Measurements from ENCODE around the gene KCNMA1.

Gene KCNMA1

DNA sequence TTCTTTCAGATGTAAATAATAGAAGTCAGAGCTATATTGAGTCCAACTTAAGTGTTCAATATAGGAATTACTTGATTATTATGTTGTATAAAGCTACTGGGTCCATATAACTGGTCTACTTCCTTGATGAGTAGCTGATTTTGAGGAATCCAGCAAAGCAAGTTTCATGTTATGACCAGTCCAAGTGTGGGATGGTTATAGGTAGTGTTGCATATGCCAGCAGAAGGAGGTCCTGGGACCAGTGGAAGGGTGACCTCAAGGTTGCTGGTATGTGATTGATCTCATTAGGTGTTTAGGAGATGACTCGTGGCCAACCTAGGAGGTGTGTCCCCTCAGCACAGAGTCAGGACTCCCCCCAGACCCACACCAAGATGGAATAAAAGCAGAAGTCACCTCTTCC lies 551.5 kb downstream of the KCNMA1 start:
- no peak for DNase-seq

DNA sequence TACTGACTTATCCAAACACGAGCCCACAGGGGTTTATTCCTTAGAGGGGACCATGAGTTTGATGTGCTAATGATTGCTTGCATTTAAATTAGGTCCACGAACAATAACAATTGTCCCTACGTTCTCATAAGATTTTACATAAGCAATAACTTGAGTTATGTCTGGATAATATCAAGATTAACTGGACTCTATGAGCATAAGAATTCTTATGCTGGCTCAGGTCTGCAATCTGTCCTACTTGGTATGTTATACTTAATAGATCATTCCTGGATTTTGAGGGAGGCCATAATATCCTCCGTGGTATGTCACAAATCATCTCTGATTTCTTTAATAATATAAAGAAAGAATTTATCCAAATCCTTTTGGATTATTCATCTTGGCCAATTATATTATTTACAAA lies 552.3 kb downstream of the KCNMA1 start:
- DNase-seq, result no peak

DNA sequence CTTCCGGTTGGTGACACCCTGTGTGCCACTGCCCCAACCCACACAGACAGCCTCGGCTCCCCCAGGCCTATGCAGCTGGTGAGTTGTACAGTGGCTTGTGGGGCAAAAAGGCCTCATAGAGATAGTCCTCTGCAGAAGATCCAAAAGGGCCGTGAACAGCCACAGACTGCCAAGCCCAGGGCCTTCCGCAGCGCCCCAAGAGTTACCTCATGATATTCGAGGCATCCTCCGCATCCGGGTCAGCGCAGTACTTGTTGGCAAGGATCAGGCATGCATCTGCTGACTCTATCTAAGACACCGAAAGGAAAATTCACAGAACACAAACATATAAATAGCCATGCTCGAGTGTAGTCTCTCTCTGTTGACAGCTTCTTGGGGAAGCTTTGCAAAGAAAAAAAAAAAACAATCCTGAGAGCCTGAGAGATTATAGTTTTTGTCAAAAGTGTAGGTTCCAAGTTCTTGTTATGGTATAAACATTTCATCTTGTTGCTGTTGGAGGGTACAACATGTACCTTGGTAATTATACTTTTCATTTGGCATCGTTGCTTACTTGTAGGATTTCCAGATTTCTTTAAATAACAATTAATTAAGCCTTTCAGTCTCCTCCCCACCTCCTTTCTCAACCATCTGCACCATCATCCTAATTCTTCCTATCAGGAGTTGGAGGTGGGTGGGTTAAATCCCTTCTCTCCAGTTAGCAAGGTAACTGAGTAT lies 553.0 kb downstream of the KCNMA1 start:
- no peak for DNase-seq

DNA sequence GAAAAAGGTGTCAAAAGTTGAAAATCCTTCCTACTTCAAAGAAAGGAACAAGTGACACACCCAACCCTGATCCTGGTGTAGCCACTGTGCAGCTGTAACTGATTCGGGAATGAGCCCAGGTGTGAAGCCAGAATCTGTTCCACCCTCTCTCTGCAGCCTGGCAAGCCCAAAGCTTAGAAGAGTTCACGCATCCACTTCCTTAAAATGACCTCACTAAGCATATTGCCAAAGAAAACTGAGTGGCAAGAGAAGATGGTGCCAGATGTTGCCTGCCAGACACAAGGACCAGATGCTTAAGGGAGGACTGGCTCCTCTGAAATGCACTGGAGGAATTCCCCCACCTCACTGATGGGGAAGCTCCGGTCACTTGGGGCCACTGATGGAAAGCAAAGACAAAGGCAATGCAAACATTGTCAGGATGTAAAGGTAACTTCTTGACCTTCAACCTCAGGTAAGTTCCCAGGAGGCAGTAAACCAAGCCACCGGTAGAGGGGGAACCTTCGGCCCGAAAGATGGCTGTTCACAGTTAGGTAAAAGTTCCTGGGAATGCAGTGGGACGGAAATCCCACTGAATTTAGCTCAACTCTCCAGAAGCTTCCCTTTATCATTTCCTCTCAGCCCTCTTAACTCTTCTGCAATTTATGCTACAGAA lies 554.9 kb downstream of the KCNMA1 start:
- peak; percentile 28 to 33 (median 28) for DNase-seq

DNA sequence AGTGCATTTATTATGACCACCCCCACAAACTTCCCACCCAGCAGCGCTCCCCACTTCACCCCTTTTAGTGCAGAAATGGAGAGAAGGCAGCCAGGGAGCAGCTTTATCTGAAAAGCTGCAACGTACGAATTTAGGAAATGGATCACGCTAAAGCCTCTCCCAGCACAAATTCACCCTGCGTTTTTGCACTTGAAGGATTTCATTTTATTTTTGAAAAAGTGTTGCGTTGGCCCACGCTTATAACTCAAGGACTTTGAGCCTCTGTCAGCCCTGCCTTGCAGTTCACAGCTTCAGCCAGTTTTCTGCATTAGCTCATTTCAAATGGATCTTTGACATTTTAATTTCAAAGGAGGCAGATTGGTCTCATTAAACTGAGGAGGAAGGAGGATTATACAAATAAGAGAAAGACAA lies 556.1 kb downstream of the KCNMA1 start:
- DNase-seq, result no peak

DNA sequence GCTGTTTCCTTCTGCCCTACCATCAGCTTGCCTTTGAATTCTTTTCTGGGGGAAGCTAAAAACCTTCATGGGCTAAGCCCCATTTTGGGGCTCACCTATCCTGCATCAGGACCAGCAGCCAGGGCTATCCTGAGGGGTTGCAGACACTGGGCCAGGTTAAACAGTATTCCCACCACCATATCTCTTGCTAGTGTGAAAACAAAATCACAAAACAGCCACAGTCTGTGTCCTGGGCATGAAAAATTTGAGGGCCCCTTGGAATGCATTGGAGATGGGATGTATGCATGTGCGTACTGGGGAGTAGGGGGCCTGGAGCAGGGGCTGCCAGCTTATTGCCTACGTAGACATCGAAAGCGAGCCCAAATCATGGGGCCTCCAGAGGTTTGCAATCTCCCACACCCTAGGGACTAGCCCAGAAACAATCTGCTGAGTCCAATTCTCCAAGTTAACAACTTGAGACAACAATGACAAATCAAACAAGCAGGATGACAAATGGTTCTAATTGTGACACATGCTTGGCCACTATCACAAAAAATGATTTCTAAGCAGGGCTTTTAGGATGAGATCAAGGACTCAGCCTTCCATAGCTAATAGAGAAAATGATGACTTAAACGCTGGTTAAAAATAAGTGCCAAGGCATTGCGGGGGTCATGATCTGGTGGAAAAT lies 557.1 kb downstream of the KCNMA1 start:
- peak in 2 of 3 donors; percentile 19 to 24 for DNase-seq

DNA sequence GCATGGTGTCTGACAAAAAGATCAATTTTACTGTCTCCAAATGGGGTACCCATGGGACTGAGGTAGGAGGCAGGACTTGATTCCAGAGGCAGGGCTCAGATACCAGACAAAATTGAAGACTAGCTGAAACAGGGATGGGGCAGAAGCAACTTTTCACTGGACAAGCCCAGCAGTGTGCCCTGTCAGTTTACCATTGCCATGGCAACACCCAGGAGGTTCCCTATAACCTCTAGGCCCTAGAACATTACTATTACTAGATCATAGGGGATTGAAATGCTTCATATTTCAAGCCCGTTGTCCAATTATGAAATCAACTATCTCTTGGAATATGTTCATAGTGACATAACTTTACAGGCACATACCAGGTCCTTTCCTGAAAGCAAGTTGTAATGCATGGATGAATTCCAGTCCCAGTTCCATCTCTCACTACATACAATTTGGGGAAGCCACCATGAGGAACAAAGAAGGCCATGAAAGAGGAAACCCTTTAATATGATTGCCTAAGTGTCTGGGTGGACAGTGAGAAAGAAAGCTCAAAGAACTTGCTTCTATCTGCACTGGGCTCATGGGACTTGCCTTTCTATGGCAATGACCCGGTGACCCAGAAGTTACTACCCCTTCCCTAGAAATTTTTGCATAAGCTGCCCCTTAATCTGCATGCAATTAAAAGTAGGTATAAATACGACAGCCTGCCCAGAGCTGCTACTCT lies 557.9 kb downstream of the KCNMA1 start:
- peak; percentile 55 to 75 (median 69) for DNase-seq

DNA sequence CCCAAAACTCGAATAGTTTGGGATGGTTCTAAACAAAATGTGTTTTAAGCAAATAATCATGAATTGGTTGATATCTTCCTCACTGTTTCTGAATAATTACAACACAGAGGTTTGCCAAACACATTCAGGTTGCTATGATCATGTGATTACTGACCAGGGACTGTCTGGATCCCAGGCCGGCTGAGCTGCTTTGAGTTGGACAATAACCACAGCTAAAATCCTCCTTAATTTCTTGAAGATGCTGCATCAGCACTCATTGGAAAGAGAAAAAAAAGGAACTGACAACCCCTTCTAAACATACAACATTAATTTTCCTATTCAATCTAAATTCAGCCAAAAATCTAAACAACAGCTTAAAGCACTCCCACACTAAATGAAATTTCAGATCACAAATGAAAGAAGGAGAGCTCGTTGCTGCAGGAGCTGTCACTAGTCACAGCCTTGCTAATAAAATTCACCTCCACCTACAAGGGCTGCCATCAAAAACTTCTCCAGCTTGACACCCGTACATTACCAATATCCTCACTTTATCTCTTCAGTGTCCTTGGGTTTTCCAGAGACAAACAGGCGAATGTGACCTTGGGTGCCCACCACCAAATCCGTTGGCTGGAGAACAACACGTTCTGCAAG lies 560.2 kb downstream of the KCNMA1 start:
- DNase-seq, result peak in 1 of 3 donors; percentile 7

DNA sequence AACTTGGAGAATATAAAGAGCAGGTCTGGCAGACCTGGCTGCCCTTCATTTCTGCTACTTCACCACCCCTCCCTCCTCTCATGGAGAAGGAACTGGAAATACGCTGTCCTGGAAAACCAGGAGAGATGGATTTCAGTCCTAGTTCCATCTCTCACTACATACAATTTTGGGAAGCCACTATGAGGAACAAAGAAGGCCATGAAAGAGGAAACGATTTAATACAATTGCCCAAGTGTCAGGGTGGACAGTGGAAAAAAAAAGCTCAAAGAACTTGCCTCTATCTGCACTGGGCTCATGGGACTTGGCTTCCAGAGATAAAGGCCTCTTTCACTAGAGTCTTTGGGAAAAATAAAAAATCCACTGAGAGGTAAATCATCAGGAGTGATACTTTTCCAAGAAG lies 561.7 kb downstream of the KCNMA1 start:
- peak; percentile 12 to 41 (median 36) for DNase-seq

DNA sequence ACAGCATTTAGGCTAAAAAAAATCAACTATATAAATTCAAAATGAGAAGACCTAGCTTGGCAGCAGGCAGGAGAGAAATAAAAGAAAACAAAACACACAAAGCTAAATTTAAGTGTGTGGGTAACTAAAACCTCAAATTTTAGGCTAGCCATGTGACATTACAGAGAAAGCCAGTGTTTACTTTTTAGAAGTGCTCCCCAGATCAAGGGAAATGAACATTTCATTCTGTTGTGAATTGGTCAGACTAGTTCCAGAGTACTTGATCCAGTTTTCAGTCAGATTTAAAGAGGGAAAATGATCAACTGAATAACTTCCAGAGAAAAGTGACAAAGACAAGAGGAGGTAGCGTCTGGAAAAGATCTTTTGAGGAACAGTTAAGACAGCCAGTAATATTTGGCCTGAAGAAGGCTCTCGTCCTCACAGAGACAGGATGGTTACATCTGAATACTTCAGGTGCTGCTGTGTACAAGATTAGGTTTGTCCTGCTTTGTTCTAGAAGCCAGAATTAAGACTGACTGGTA lies 563.4 kb downstream of the KCNMA1 start:
- no peak for DNase-seq

DNA sequence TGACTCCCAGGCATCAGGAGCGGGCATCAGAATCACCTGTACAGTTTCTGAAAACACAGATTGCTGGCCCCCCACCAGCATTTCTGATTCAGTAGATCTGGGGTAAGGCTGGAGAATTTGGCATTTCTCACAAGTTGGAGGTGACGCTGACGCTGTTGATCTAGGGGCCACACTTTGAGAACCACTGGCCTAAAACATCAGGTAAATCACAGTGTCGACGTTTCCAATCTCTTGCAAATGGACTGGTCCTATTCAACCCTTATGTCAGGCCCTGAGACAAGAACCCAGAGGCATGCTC lies 564.0 kb downstream of the KCNMA1 start:
- no peak for DNase-seq

DNA sequence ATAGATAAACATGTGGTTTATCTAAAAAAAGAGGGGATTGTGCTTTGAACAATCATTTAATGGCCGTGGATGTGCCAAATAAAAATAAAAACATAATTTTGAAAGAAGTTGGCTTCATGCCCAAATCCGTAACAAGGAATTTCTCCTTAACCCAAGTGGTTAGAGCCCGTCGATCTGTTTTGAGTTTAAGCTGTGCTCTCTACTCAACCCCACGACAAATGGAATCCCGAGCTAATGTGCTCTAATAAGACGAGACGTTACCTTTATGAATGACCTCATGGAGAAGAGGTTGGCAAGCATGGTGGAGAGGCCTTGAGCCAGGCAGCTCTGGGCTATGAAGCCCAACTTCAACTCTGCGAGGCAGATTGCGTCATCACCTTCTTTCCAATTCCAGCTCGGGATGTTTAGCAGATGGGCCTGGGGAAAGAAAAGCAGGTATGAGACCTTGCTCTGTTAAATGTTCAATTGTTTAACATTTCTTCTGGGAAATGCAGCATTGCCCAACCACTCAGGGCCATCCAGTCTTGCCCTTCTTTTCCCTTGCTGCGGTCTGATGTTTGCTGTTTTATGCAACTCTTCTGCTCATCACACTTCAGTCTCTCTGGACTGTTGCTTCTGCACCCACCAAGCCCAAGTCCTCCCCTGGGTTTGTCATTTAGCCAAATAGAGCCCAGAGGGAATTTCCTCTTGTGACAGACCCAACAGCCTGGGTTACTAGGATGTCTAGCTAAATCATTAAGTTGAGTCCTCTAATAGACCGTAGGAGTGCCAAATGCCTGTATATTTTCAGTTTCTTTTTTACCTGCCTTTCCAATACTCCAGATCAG lies 564.6 kb downstream of the KCNMA1 start:
- no peak for DNase-seq

DNA sequence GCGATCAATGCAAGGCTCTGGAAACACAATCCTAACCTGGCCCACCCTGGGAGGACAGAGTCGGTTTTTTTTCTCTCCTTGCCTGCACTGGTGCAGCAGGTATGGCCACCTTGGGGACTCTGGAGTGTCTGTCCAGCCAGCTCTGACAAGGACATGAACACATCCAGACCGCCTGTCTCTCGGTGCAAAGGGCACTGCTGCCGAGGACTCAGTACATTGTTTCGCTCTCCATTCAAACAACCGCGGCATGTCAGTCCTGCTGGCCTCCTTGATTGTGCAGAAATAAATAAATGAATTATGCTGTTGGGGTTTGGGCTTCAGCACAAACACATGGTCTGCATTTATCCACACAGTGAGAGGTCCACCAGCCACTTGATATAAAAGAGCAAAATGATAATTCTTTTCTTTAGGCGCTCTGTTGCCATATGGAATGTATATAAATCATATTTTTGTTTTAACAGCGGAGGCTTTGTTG lies 565.2 kb downstream of the KCNMA1 start:
- DNase-seq, result no peak

DNA sequence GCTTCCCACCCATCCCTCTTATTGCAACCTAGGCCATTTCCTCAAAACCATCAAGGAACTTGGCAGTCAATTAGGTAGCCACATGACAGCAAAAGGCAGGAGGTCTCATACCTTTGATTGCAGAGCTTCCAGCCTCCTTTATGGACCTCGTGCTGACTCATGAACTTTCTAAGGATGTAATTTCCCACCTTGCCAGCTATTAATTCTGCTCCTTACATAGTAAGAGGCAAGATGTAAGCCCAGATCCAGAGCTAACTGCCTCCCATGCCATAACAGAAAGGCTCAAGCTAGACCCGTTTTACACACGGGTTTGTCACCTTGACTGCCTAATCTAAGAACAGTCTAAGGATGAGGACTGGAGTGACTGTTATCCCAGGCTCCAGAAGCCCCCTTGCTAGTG lies 565.7 kb downstream of the KCNMA1 start:
- no peak for DNase-seq

DNA sequence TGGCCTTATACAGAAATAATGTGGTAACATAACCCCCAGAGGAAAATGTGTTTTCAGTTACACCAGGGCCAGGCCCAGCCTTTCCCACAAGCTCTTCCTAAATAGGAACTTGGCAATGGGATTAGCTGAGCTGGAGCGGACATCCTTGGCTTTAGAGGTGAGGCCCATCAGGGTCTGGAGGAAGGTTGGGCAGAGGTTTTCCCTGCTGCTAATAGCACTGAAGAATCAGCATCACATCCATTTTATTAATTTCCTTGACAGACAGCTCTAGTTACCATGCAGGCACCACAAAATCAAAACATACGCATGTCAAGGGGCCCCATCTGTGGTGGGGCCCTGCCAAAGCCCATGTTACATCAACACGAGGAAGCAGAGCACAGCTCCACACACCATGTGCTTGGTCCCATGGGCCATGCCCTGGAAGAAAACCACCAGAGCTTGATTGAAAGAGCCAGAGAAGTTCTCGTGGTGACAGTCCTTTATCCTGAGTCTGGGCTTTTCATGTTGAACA lies 566.6 kb downstream of the KCNMA1 start:
- no peak for DNase-seq

DNA sequence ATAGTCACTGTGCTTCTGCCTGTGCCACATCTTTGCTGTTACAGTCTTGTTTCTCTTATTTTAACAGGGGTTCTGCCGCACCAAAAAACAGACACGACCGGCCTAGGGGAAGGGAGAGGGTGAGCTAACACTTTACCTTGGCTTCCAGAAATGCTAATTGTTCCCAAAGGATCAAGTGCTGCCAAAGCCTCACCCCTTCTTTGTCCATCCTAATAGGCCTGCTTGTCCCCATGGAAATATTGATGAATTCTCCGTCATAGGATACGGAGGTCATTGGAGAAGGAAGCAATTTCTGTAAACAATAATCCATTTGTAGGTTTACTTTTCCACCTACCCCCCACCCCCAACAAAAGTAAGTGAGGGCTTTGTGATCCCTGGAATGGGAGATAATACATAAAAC lies 567.3 kb downstream of the KCNMA1 start:
- no peak for DNase-seq

DNA sequence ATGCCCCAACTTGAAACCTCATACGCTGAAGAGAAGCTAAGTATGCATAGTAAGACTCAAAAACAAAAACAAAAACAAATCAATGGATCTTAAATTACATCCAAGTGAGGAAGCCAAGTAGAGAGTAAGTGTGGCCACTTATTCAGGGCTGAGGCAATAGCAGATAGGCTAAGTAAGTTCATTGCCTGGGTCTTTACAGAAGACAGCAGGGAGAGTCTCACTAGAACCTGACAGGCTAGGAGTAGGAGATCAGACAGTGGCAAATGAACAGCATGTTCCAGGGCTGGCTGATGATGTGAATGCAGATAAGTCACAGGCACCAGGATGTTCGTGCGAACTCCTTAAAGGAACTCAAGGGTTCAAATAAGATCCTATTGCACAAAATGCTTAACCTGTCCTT lies 568.6 kb downstream of the KCNMA1 start:
- no peak for DNase-seq

DNA sequence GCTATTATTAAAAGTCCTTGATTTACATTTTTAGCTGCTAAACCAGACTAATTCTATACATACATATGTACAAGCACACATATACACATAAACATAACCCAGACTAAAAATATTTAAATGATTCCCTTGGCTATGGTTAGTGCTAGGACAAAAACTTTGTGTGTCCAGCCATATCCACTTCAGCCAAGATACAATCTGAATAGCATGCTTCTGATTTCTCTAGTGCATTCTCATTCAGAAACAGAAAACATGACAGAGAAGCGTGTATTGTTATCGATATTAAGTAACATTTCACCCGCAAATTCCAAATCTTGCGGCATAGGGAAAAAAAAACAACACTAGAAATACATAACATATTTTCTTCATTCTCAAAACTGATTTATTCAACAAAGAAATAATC lies 569.3 kb downstream of the KCNMA1 start:
- no peak for DNase-seq

DNA sequence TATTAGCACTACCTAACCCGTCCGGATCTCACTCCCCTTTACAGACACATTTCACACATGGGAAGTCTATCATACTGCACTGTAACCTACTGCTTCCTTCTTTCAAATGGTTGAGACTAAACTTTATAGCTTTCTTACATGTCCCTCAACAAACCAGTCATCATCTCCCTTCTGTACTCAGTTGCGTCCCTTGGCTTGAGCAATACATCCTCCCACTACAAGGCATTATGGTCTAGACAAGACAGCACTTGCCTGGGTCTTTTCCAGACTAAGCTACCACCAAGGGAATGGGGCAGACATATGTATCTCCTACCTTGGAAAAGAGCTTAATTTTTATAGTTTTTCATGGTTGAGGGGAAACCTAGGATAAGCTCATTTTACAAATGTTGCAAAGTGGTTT lies 575.2 kb downstream of the KCNMA1 start:
- no peak for DNase-seq

DNA sequence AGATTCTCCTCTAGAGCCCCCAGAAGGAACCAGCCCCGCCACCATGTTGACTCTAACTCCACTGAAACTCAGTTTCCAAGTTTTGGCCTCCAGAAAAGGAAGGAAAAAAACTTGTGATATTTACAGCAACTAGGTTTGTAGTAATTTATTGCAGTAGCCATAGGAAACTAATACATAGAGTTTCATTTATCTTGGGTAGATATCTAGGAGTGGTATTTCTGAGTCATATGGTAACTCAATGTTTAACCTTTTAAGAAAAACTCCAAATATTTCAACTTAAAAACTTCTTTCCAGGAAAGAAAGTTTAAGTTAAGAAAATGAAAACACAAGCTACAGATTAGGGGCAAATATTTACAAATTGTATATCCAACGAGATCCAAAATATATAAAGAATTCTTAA lies 576.7 kb downstream of the KCNMA1 start:
- no peak for DNase-seq

DNA sequence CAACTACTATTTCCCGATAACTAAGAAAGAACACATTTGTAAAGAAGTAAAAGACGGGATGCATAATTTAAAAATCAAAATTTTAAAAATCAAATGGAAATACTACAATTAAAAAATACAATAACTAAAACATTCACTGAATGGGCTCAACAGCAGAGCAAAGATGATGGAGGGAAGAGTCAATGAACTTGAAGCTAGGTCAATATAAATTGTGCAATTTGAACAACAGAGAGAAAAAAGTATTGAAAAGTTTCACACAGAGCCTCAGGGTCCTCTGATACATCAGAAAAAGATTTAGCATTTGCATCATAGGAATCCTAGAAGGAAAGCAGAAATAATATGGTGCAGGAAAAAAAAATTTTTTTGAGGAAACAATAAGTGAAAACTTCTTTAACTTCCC lies 581.0 kb downstream of the KCNMA1 start:
- DNase-seq, result no peak

DNA sequence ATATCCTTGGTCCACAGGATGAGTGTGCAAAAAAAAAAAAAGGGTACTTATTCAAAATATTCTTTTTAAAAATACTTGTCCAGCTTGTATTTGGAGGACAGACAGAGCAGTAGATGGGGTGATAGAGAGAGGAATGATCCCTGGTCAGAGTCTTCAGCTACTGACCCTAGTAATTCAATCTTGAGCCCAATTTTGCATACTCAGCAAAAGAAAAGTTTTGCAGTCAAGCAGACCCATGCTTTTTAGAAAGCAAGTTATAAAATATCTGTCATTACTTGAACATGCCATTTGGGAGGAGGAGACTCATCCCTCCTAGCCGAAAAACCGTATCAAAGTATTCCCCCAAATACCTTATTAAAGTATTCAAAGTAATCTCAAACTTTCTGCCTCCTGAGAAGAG lies 585.0 kb downstream of the KCNMA1 start:
- DNase-seq, result no peak

Data from suppressor macrophage treated with lipopolysaccharide for 1 hour (primary cell).